Erythroblast (primary cell): ENCODE measurements around the gene TTC8.

Experiments
- GATA1 ChIP-seq: IDR thresholded peaks from 2 replicates; pipeline ENCODE4 v1.6.1; 2011; ENCODE audit warnings: low read depth, mild to moderate bottlenecking, control low read depth, low read length, moderate library complexity
- POLR2A ChIP-seq: IDR thresholded peaks from 2 replicates; pipeline ENCODE4 v1.6.1; 2011; ENCODE audit warnings: mild to moderate bottlenecking, low read length

DNA sequence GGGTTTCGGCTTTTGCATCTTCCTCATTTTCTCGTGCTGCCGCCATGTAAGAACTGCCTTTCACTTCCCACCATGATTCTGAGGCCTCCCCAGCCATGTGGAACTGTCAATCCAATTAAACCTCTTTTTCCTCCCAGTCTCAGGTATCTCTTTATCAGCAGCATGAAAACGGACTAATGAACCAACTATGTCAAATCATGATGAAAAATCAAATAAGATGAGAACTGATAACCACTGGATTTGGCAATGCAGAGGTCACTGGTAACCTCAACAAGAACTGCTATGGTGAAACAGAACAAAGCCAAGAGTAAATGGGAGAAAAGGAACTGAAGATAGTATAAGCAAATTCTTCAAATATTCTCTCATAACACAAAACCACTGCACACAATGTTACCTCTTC lies 37.7 kb upstream of the TTC8 start:
- TF ChIP-seq POLR2A: no peak
- TF ChIP-seq GATA1: no peak
